Osteoblast (primary cell): ENCODE data around the gene NHERF2. TPM values are rescaled to one million over a fixed set of nuclear protein-coding genes. Genes with fewer than 3 reads are reported as not detected.

Source experiments
- DNase-seq: peaks from one replicate; pipeline ENCODE4 v3.0.0; 2011; ENCODE audit warnings: low spot score, mixed read lengths; ENCODE audit not compliant: insufficient read length; ENCODE audit errors: missing footprints
- H2AFZ ChIP-seq: 2 replicates; pipeline ENCODE4 v1.6.0; 2011; ENCODE audit warnings: mild to moderate bottlenecking, low read length
- H3K27ac ChIP-seq: 2 replicates; pipeline ENCODE4 v1.5.1; 2011; ENCODE audit warnings: mild to moderate bottlenecking, low read depth, low read length, moderate library complexity
- H3K27me3 ChIP-seq: 2 replicates; pipeline ENCODE4 v1.6.0; 2012; ENCODE audit warnings: mild to moderate bottlenecking, control low read depth, inconsistent platforms, low read length, moderate library complexity; ENCODE audit not compliant: insufficient read depth
- H3K36me3 ChIP-seq: 2 replicates; pipeline ENCODE4 v1.5.1; 2011; ENCODE audit warnings: mild to moderate bottlenecking, low read length, control low read depth, moderate library complexity; ENCODE audit not compliant: insufficient read depth
- H3K4me1 ChIP-seq: 2 replicates; pipeline ENCODE4 v1.5.1; 2011; ENCODE audit warnings: mild to moderate bottlenecking, low read length, control low read depth, moderate library complexity; ENCODE audit not compliant: insufficient read depth
- H3K4me2 ChIP-seq: 2 replicates; pipeline ENCODE4 v1.6.0; 2011; ENCODE audit warnings: mild to moderate bottlenecking, low read length; ENCODE audit not compliant: insufficient read depth
- H3K4me3 ChIP-seq: fragments of 200-600 bp; sonication (generic); 3 replicates; pipeline ENCODE4 v1.5.1; 2012; ENCODE audit warnings: mild to moderate bottlenecking, low read length, inconsistent platforms; ENCODE audit not compliant: insufficient read depth
- H3K79me2 ChIP-seq: 2 replicates; pipeline ENCODE4 v1.6.0; 2012; ENCODE audit warnings: mild to moderate bottlenecking, low read length, control low read depth, inconsistent platforms; ENCODE audit not compliant: insufficient read depth
- H3K9me3 ChIP-seq: 2 replicates; pipeline ENCODE4 v1.5.1; 2011; ENCODE audit warnings: low read depth, low read length, control low read depth
- H4K20me1 ChIP-seq: 2 replicates; pipeline ENCODE4 v1.6.0; 2012; ENCODE audit warnings: mild to moderate bottlenecking, low read length, control low read depth; ENCODE audit not compliant: insufficient read depth
- total RNA-seq: library from RNA; depleted of rRNA; stranded (reverse); fragments of >200 nt; gene quantifications from 2 replicates; pipeline ENCODE4 v1.2.3, GENCODE V29; 2012
- TF ChIP-seq, protein P1 (sequence below): IDR thresholded peaks from 2 replicates; pipeline ENCODE4 v1.5.1; 2011; ENCODE audit warnings: mild to moderate bottlenecking, low read depth, low read length, moderate library complexity; ENCODE audit errors: extremely low read depth

The NHERF2 gene
- total RNA-seq, 1 donor: 33.7 TPM

- DNase-seq: no peak
- Histone ChIP-seq H3K27ac (no peak overlapping the region), H3K9me3 (no peaks in the 10 kb centered on the region), H3K27me3 (no peaks in the 10 kb centered on the region), H2AFZ (no peak overlapping the region), H3K4me1 (no peaks in the 10 kb centered on the region), H4K20me1 (no peaks in the 10 kb centered on the region), H3K4me2 (no peak overlapping the region), H3K4me3 (no peak overlapping the region), H3K79me2 (no peaks in the 10 kb centered on the region), H3K36me3 (peaks cover 44% of the 10 kb centered on the region)
- TF ChIP-seq, protein P1, sequence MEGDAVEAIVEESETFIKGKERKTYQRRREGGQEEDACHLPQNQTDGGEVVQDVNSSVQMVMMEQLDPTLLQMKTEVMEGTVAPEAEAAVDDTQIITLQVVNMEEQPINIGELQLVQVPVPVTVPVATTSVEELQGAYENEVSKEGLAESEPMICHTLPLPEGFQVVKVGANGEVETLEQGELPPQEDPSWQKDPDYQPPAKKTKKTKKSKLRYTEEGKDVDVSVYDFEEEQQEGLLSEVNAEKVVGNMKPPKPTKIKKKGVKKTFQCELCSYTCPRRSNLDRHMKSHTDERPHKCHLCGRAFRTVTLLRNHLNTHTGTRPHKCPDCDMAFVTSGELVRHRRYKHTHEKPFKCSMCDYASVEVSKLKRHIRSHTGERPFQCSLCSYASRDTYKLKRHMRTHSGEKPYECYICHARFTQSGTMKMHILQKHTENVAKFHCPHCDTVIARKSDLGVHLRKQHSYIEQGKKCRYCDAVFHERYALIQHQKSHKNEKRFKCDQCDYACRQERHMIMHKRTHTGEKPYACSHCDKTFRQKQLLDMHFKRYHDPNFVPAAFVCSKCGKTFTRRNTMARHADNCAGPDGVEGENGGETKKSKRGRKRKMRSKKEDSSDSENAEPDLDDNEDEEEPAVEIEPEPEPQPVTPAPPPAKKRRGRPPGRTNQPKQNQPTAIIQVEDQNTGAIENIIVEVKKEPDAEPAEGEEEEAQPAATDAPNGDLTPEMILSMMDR: no peak
Measured at GRCh38 chr16:2077016-2077415, 50.3 kb downstream of the NHERF2 start.

DNA sequence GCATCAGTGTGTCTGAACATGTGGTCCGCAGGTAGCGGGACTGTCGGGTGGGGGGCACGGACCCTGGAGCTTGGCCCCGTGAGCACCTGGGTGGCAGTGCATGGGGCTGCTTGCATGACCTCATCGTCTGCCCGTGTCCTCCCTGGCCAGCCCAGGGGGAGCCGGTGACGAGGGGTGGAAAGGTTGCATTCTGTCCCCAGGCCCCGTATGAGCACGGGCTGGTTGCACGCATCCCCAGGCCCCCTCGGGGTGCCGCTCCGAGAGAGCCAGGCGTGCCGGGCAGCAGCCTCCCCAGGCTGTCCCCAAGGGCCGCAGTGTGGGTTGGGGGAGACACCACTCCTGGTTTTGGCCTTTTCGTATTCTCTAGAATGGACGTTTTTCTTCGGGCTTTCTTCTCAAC is 51.0 kb downstream of the NHERF2 start:
- H3K36me3 ChIP-seq: peaks cover 44% of the 10 kb centered on the region
- no peak overlapping the region for H3K4me2 ChIP-seq
- no peak overlapping the region for H3K4me3 ChIP-seq
- H3K4me1 ChIP-seq: no peaks in the 10 kb centered on the region
- no peak overlapping the region for H2AFZ ChIP-seq
- H3K27ac ChIP-seq: no peak overlapping the region
- DNase-seq: no peak
- TF ChIP-seq, protein P1: no peak
- no peaks in the 10 kb centered on the region for H3K79me2 ChIP-seq
- H3K27me3 ChIP-seq: no peaks in the 10 kb centered on the region
- no peaks in the 10 kb centered on the region for H3K9me3 ChIP-seq
- peaks cover 4% of the 10 kb centered on the region for H4K20me1 ChIP-seq

- Histone ChIP-seq H2AFZ (no peak overlapping the region), H3K79me2 (no peaks in the 10 kb centered on the region), H3K27ac (no peak overlapping the region), H3K4me1 (no peaks in the 10 kb centered on the region), H3K36me3 (peaks cover 41% of the 10 kb centered on the region), H3K4me2 (no peak overlapping the region), H3K27me3 (no peaks in the 10 kb centered on the region), H3K4me3 (no peak overlapping the region), H4K20me1 (peaks cover 4% of the 10 kb centered on the region), H3K9me3 (no peaks in the 10 kb centered on the region)
- TF ChIP-seq, protein P1: no peak
- no peak for DNase-seq
Measured at GRCh38 chr16:2078096-2078495, 51.4 kb downstream of the NHERF2 start.

GRCh38 chr16:2078691-2079090 is 52.0 kb downstream of the NHERF2 start:
- peaks cover 35% of the 10 kb centered on the region for H3K36me3 ChIP-seq
- H3K4me1 ChIP-seq: no peaks in the 10 kb centered on the region
- DNase-seq: no peak
- no peak overlapping the region for H3K27ac ChIP-seq
- no peak overlapping the region for H3K4me2 ChIP-seq
- TF ChIP-seq, protein P1: no peak
- H4K20me1 ChIP-seq: peaks cover 4% of the 10 kb centered on the region
- H2AFZ ChIP-seq: no peak overlapping the region
- no peaks in the 10 kb centered on the region for H3K27me3 ChIP-seq
- H3K79me2 ChIP-seq: no peaks in the 10 kb centered on the region
- H3K9me3 ChIP-seq: no peaks in the 10 kb centered on the region
- no peak overlapping the region for H3K4me3 ChIP-seq
